IMR-90 (cell line): ENCODE measurements around the gene C2CD4D.

Experiments used
- CTCF ChIP-seq: conservative IDR thresholded peaks from 2 replicates; pipeline ENCODE4 v1.5.1; 2012; ENCODE audit warnings: mild to moderate bottlenecking, low read depth, low read length, improper control_type of control experiment
- MAFK ChIP-seq: IDR thresholded peaks from 2 replicates; pipeline ENCODE4 v1.6.1; 2012; ENCODE audit warnings: low read depth, low read length, improper control_type of control experiment
- POLR2A ChIP-seq: IDR thresholded peaks from 2 replicates; pipeline ENCODE4 v1.6.1; 2012; ENCODE audit warnings: mild to moderate bottlenecking, low read depth, low read length

GRCh38 chr1:151827853-151828252 lies 11.8 kb downstream of the C2CD4D start:
- no peak for TF ChIP-seq MAFK
- TF ChIP-seq CTCF = no peak
- no peak for TF ChIP-seq POLR2A
